Activated naive CD4-positive, alpha-beta T cell treated with anti-CD3 and anti-CD28 coated beads, Interleukin-2, amount 10 ng/mL, durations not matched to agents 7 days and 5 days (primary cell): ENCODE results near the gene LYPD1.
A peak's percentile ranks its signal among the peaks of the same experiment; 100 is the strongest.

Experiments
- CTCF ChIA-PET: fragments of 350-600 bp; sonication (Branson Sonifier 250); formaldehyde crosslinking; loops from one replicate; lab custom pipeline; 2021; ENCODE audit warnings: antibody characterized with exemption; lab: Charles Lee
- DNase-seq: peaks from one replicate; pipeline ENCODE4 v3.0.0-alpha.2; 2020
- H3K27ac Mint-ChIP-seq: one replicate; pipeline ENCODE4 v1.8.0; 2021; ENCODE audit warnings: mild to moderate bottlenecking, moderate library complexity, mixed read lengths
- H3K27me3 Mint-ChIP-seq: one replicate; pipeline ENCODE4 v1.8.0; 2021; ENCODE audit warnings: mild to moderate bottlenecking, mixed read lengths
- H3K36me3 Mint-ChIP-seq: one replicate; pipeline ENCODE4 v1.8.0; 2021; ENCODE audit warnings: mixed read lengths
- H3K4me1 Mint-ChIP-seq: one replicate; pipeline ENCODE4 v1.8.0; 2021; ENCODE audit warnings: mixed read lengths
- H3K4me3 Mint-ChIP-seq: one replicate; pipeline ENCODE4 v1.8.0; 2021; ENCODE audit warnings: mild to moderate bottlenecking, moderate library complexity, mixed read lengths
- H3K9me3 Mint-ChIP-seq: one replicate; pipeline ENCODE4 v1.8.0; 2021; ENCODE audit warnings: mixed read lengths

Gene LYPD1

GRCh38 chr2:132678483-132678882 lies 8.5 kb upstream of the LYPD1 start:
- Mint-ChIP-seq H3K36me3 (no peaks in the 10 kb centered on the region), H3K27me3 (no peaks in the 10 kb centered on the region), H3K4me1 (no peaks in the 10 kb centered on the region), H3K9me3 (no peaks in the 10 kb centered on the region), H3K27ac (no peak overlapping the region), H3K4me3 (no peak overlapping the region)
- DNase-seq, result no peak
- CTCF ChIA-PET, result no interaction called here

- Mint-ChIP-seq H3K4me3 (no peak overlapping the region), H3K36me3 (no peaks in the 10 kb centered on the region), H3K27ac (no peak overlapping the region), H3K27me3 (no peaks in the 10 kb centered on the region), H3K4me1 (no peaks in the 10 kb centered on the region), H3K9me3 (no peaks in the 10 kb centered on the region)
- no peak for DNase-seq
- CTCF ChIA-PET, result no interaction called here
These were observed 7.7 kb upstream of the LYPD1 start for GRCh38 chr2:132677661-132678060.

DNA sequence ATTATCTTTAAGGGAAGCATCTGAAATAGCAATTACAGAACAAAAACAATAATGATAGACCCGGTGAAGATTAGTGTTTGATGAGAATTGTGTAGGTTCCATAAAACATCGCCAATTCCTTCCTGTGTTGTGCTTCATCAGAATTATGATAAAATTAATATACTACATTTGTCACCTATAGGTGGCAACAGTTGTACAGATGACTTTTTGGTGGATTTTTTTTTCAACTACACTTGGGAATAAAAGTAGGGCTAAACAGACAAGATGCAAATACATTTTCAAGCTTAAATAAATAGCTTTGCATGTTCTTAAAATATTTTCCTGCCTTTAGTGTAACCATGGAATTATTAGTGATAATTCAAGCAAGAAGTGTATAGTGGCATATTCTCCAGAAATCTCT lies 7.0 kb upstream of the LYPD1 start:
- H3K4me1 Mint-ChIP-seq, result no peaks in the 10 kb centered on the region
- no peaks in the 10 kb centered on the region for H3K27me3 Mint-ChIP-seq
- H3K9me3 Mint-ChIP-seq, result no peaks in the 10 kb centered on the region
- DNase-seq, result no peak
- CTCF ChIA-PET, result no interaction called here
- no peaks in the 10 kb centered on the region for H3K36me3 Mint-ChIP-seq
- no peak overlapping the region for H3K4me3 Mint-ChIP-seq
- H3K27ac Mint-ChIP-seq, result no peak overlapping the region

GRCh38 chr2:132671151-132671835 lies 1.3 kb upstream of the LYPD1 start:
- CTCF ChIA-PET, result no interaction called here
- peak overlapping the region; percentile 31 for H3K4me3 Mint-ChIP-seq
- H3K9me3 Mint-ChIP-seq, result no peaks in the 10 kb centered on the region
- no peaks in the 10 kb centered on the region for H3K4me1 Mint-ChIP-seq
- peak overlapping the region; percentile 60 for H3K27ac Mint-ChIP-seq
- H3K36me3 Mint-ChIP-seq, result no peaks in the 10 kb centered on the region
- no peak for DNase-seq
- peaks cover 43% of the 10 kb centered on the region for H3K27me3 Mint-ChIP-seq

GRCh38 chr2:132670496-132671150 lies 618 bp upstream of the LYPD1 start:
- no peak for DNase-seq

DNA sequence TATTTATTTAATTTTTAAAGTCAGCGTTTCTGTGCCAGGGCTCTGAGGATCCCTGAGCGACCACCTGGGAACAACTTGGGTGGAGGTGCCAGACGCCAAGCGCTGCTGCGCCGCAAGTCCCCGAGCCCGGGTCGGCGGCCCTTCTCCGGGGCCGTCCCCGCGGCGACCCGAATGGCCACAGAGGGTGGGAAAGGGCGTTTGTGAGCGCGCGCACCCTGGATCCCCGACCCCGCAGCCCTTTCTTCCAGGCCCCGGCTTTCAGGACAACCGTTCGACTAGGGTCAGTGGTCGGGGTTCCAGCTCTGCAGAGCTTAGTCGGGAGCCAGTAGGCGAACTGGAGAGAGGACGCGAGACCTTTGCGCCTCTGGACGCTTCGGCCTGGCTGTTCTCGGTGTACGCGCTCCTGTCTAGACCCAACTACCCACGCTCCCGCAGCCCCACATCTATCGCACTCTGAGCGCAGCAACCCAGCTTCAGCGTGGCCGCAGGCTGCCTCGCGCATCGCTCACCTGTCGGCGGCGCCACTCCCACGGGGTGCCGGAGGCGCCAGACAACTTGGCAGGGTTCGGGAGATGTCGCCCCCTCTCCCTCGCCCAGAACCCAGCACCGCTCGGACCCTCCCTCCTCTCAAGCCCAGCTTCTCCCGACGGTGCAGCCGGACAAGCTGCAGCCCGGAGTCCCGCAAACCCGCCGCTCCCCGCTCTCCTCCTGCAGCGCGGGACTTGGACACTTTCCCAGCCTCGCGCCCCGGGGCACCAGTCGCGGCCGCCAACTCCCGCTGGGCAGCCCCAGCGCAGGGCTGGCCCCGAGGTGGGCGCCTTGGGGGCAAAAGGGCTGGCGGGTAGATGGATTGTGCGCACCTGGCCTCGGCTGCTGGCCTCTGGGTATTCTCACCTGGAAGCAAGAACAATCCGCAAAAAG lies 758 bp downstream of the LYPD1 start:
- H3K4me1 Mint-ChIP-seq, result no peaks in the 10 kb centered on the region
- peaks cover 43% of the 10 kb centered on the region for H3K27me3 Mint-ChIP-seq
- no peaks in the 10 kb centered on the region for H3K9me3 Mint-ChIP-seq
- H3K4me3 Mint-ChIP-seq, result no peak overlapping the region
- no peak overlapping the region for H3K27ac Mint-ChIP-seq
- CTCF ChIA-PET, result no interaction called here
- H3K36me3 Mint-ChIP-seq, result no peaks in the 10 kb centered on the region
- no peak for DNase-seq

More at GRCh38 chr2:132670496-132671150, 618 bp upstream of the LYPD1 start:
- Mint-ChIP-seq H3K4me1 (no peaks in the 10 kb centered on the region), H3K9me3 (no peaks in the 10 kb centered on the region), H3K27ac (peak overlapping the region; percentile 60), H3K36me3 (no peaks in the 10 kb centered on the region), H3K27me3 (peaks cover 43% of the 10 kb centered on the region), H3K4me3 (peak overlapping the region; percentile 31)
- CTCF ChIA-PET, result no interaction called here

DNA sequence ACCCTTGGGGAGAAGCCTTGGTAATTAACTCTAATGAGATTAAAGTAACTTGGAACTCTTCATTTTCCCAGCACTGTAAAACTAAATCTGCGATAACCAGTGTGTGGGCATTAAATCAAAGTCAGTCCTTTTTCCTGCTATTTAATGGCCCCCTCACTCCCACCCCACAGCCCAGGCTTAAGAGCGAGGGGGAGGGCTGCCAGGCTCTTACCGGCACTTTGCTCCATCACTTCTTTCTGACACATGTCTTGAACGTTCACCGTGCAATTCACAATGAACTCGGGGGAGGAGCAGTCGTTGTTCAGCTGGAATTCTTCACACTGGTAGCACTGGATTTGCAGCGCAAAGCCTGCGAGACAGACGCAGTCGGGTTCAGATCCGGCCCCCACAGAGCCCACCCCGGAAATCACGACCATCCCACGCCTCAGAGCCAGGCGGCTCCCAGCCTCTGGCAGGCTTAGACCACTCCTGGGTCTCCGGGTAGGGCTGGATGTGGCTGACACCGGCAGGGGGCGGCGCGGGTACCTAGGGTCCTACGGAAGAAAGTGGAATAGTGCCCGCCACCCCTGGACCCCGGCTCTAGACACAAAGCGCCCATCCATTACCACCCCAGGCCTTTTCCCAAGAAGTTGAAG lies 1.7 kb downstream of the LYPD1 start:
- peaks cover 43% of the 10 kb centered on the region for H3K27me3 Mint-ChIP-seq
- no peak for DNase-seq
- no peaks in the 10 kb centered on the region for H3K36me3 Mint-ChIP-seq
- CTCF ChIA-PET, result no interaction called here
- H3K27ac Mint-ChIP-seq, result no peak overlapping the region
- H3K4me3 Mint-ChIP-seq, result no peak overlapping the region
- no peaks in the 10 kb centered on the region for H3K4me1 Mint-ChIP-seq
- H3K9me3 Mint-ChIP-seq, result no peaks in the 10 kb centered on the region

DNA sequence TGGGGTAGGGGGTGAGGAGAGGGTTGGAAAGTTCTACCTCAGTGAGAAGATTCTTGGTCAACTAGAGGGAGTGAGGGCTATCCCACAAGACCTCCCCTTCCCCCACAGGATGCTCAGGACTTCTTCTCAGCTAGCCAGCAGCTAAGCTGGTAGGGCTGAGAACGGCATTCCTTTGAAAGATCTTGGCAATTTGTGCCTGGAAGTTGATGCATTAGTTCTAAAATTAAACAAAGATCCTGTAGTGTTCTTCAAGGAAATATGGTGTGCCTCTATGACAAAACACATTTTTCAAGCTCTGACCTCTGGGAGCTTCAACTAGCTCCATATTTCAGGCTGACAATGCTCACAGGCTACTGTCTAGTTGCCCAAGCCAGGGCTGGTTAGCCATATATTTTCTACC lies 2.3 kb downstream of the LYPD1 start:
- no peak overlapping the region for H3K4me3 Mint-ChIP-seq
- CTCF ChIA-PET, result no interaction called here

DNA sequence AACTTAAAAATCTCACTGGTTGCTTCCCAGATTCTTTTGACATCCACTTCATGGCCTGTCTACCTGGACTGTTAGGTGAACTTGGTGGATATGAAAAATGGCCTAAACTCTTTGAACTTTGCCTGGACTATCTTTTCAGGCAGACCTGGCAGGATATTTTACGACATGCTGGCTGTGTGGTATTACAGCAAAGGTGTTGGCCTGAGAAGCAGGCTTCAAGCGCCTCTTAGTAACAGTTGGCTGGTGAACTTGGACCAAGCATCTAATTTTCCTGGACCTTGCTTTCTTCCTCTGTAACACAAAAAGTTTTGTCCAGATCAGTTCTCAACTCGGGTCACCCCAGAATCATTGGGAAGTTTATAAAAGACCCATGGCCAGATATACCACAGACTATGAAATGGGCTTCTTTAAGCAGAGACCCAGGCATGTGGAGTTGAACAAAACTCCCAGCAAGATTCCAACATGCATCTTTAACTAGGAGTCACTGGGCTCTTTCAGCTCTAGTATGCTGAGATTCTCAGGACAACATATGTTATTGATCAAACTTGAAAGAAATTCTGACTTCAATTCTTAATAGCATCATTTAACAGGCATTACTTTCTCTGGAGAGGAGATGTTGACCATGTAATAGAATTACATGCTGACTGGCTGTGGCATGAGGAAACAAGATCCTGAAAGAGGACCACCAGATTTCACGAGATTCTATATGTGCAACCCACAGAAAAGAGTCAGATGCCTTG lies 4.4 kb downstream of the LYPD1 start:
- Mint-ChIP-seq H3K36me3 (no peaks in the 10 kb centered on the region), H3K27ac (no peak overlapping the region)

More for the DNA sequence above, 2.3 kb downstream of the LYPD1 start:
- no peak for DNase-seq
- Mint-ChIP-seq H3K27me3 (peaks cover 43% of the 10 kb centered on the region), H3K9me3 (no peaks in the 10 kb centered on the region), H3K4me1 (no peaks in the 10 kb centered on the region), H3K27ac (no peak overlapping the region), H3K36me3 (no peaks in the 10 kb centered on the region)

GRCh38 chr2:132664096-132664495 lies 5.9 kb downstream of the LYPD1 start:
- Mint-ChIP-seq H3K36me3 (no peaks in the 10 kb centered on the region), H3K4me1 (no peaks in the 10 kb centered on the region), H3K4me3 (no peak overlapping the region), H3K27me3 (peaks cover 17% of the 10 kb centered on the region), H3K9me3 (no peaks in the 10 kb centered on the region), H3K27ac (no peak overlapping the region)
- CTCF ChIA-PET, result no interaction called here
- DNase-seq, result no peak

More for the DNA sequence above, 4.4 kb downstream of the LYPD1 start:
- H3K27me3 Mint-ChIP-seq, result peaks cover 31% of the 10 kb centered on the region
- H3K4me1 Mint-ChIP-seq, result no peaks in the 10 kb centered on the region
- DNase-seq, result no peak
- CTCF ChIA-PET, result no interaction called here
- H3K4me3 Mint-ChIP-seq, result no peak overlapping the region
- no peaks in the 10 kb centered on the region for H3K9me3 Mint-ChIP-seq

- H3K27me3 Mint-ChIP-seq, result peaks cover 3% of the 10 kb centered on the region
- H3K9me3 Mint-ChIP-seq, result no peaks in the 10 kb centered on the region
- no peaks in the 10 kb centered on the region for H3K36me3 Mint-ChIP-seq
- H3K4me3 Mint-ChIP-seq, result no peak overlapping the region
- DNase-seq, result no peak
- CTCF ChIA-PET, result no interaction called here
- H3K4me1 Mint-ChIP-seq, result no peaks in the 10 kb centered on the region
- H3K27ac Mint-ChIP-seq, result no peak overlapping the region
These were observed 7.3 kb downstream of the LYPD1 start for GRCh38 chr2:132662732-132663131.

- Mint-ChIP-seq H3K36me3 (no peaks in the 10 kb centered on the region), H3K4me3 (no peak overlapping the region), H3K27me3 (no peaks in the 10 kb centered on the region), H3K9me3 (peaks cover 2% of the 10 kb centered on the region), H3K27ac (no peak overlapping the region), H3K4me1 (no peaks in the 10 kb centered on the region)
- DNase-seq, result no peak
- CTCF ChIA-PET, result no interaction called here
These were observed 10.7 kb downstream of the LYPD1 start for GRCh38 chr2:132659331-132659730.

- no peaks in the 10 kb centered on the region for H3K27me3 Mint-ChIP-seq
- H3K36me3 Mint-ChIP-seq, result no peaks in the 10 kb centered on the region
- H3K9me3 Mint-ChIP-seq, result peaks cover 2% of the 10 kb centered on the region
- no peaks in the 10 kb centered on the region for H3K4me1 Mint-ChIP-seq
- no peak overlapping the region for H3K27ac Mint-ChIP-seq
- H3K4me3 Mint-ChIP-seq, result no peak overlapping the region
- CTCF ChIA-PET, result no interaction called here
- DNase-seq, result no peak
These were observed 13.6 kb downstream of the LYPD1 start for GRCh38 chr2:132656266-132656975.
